Stomach (tissue), 9 donors: ENCODE data around the gene CYP3A7. TPM values are rescaled to one million over a fixed set of nuclear protein-coding genes. Genes with fewer than 3 reads are reported as not detected.

ENCODE experiments used
- DNase-seq, 2 donors: peaks; one replicate each; pipeline versions ENCODE4 v3.0.0 to v3.0.0-alpha.2; 2013 to 2019
- H3K27ac ChIP-seq, 5 donors: fragments of 200-600 bp in 4 of 5; sonication (generic) in 4 of 5; one replicate each; pipeline ENCODE4 v1.5.1; 2013 to 2019; ENCODE audit warnings: mild to moderate bottlenecking in 1 of 5, moderate library complexity in 1 of 5
- H3K27me3 ChIP-seq, 3 donors: fragments of 200-600 bp; sonication (generic); one replicate each; pipeline ENCODE4 v1.5.1; 2017 to 2019; ENCODE audit warnings: mixed run types in 1 of 3
- H3K36me3 ChIP-seq, 4 donors: fragments of 200-600 bp; sonication (generic); 1 replicate in 3 of 4; 2 replicates in 1 of 4; pipeline ENCODE4 v1.5.1; 2016 to 2019
- H3K4me1 ChIP-seq, 4 donors: fragments of 200-600 bp; sonication (generic); one replicate each; pipeline ENCODE4 v1.5.1; 2016 to 2019
- H3K4me3 ChIP-seq, 4 donors: fragments of 200-600 bp; sonication (generic) in 3 of 4; one replicate each; pipeline ENCODE4 v1.5.1; 2016 to 2019; ENCODE audit warnings: mild to moderate bottlenecking in 1 of 4
- H3K9me3 ChIP-seq, 4 donors: fragments of 200-600 bp; sonication (generic); one replicate each; pipeline ENCODE4 v1.5.1; 2016 to 2019
- CTCF ChIP-seq, 7 experiments: fragments of 450-650 bp in 4 of 7; fragments of 200-600 bp in 3 of 7; sonication (generic) in 3 of 7; IDR thresholded peaks; one replicate each; pipeline ENCODE4 v1.5.1; 2016 to 2019; ENCODE audit warnings: antibody characterized with exemption in 7 of 7, control low read depth in 2 of 7, mild to moderate bottlenecking in 1 of 7
- EP300 ChIP-seq: sonication (generic); formaldehyde crosslinking; IDR thresholded peaks from one replicate; pipeline ENCODE4 v1.6.1; 2017; ENCODE audit warnings: antibody characterized with exemption
- POLR2A ChIP-seq, 4 donors: fragments of 450-650 bp; IDR thresholded peaks; one replicate each; pipeline ENCODE4 v1.6.1; 2016; ENCODE audit warnings: antibody characterized with exemption in 4 of 4, control low read depth in 2 of 4, mild to moderate bottlenecking in 1 of 4, moderate library complexity in 1 of 4
- POLR2AphosphoS5 ChIP-seq, 3 donors: sonication (generic); formaldehyde crosslinking; IDR thresholded peaks; one replicate each; pipeline ENCODE4 v1.6.1; 2016; ENCODE audit warnings: antibody characterized with exemption in 3 of 3
- WGBS, 5 donors: extraction: QIAGEN DNeasy Blood & Tissue Kit in 3 of 5; methylation state at CpG; one replicate each; pipeline versions ENCODE4 v1.1.5 to v1.1.7; 2013 to 2018; 5-methylcytosine and 5-hydroxymethylcytosine counted together
- intact Hi-C: fragments of 100-400 bp; cut with DNase I; formaldehyde crosslinking; loops from one replicate; pipeline ENCODE4 v1.15.1; 2023; ENCODE audit warnings: low total_unique reads
- polyA plus RNA-seq, 3 donors: library from polyadenylated mRNA; stranded (reverse); fragments of 200-250 nt; gene quantifications; one replicate each; pipeline ENCODE4 v1.2.3, GENCODE V29; 2013
- total RNA-seq, 5 donors: library from RNA; depleted of rRNA; stranded (reverse); fragments of >200 nt; gene quantifications; one replicate each; pipeline versions ENCODE4 v1.1.0 to v1.2.3, GENCODE V29; 2014 to 2016
- donor health status: healthy with polysubstance abuse.
- donor health status: Bipolar disorder and iron deficiency.
- donor health status: healthy.

The CYP3A7 gene
- total and polyA plus RNA-seq, 8 donors = not detected

GRCh38 chr7:99677013-99677647 is 57.9 kb downstream of the CYP3A7 start:
- Histone ChIP-seq H3K27ac (peak overlapping the region in 2 of 5 donors; percentile 75 to 78), H3K9me3 (peaks cover 0 to 4% (median 3%) of the 10 kb centered on the region in 4 donors), H3K36me3 (peaks cover 0 to 43% (median 28%) of the 10 kb centered on the region in 4 donors), H3K27me3 (no peaks in the 10 kb centered on the region), H3K4me1 (peaks cover 0 to 20% (median 0%) of the 10 kb centered on the region in 4 donors), H3K4me3 (peak overlapping the region in 3 of 4 donors; percentile 33 to 45 (median 39))
- intact Hi-C loops = no loop called here
- DNase-seq = no peak
- TF ChIP-seq POLR2A (IDR thresholded peaks at IDR 0.05) = no peak
- no peak for TF ChIP-seq EP300
- TF ChIP-seq POLR2AphosphoS5 (IDR thresholded peaks at IDR 0.05) = no peak
- TF ChIP-seq CTCF (IDR thresholded peaks at IDR 0.05) = no peak
- 61 to 70% (median 62%) methylated on average over 4 of the region's 4 CpGs for WGBS, 5 donors

GRCh38 chr7:99674995-99675742 is 59.8 kb downstream of the CYP3A7 start:
- Histone ChIP-seq H3K27me3 (no peaks in the 10 kb centered on the region), H3K4me1 (peaks cover 0 to 20% (median 0%) of the 10 kb centered on the region in 4 donors), H3K4me3 (no peak overlapping the region), H3K36me3 (peaks cover 0 to 61% (median 47%) of the 10 kb centered on the region in 4 donors), H3K9me3 (no peaks in the 10 kb centered on the region), H3K27ac (no peak overlapping the region)
- intact Hi-C loops = no loop called here
- TF ChIP-seq EP300 (no peak), POLR2A (IDR thresholded peaks at IDR 0.05) (no peak), CTCF (IDR thresholded peaks at IDR 0.05) (no peak), POLR2AphosphoS5 (IDR thresholded peaks at IDR 0.05) (no peak)
- DNase-seq = no peak
- 73 to 86% (median 79%) methylated on average over 2 of the region's 2 CpGs for WGBS, 5 donors

GRCh38 chr7:99672573-99672972 is 62.4 kb downstream of the CYP3A7 start:
- no peaks in the 10 kb centered on the region for H3K27me3 ChIP-seq
- no peaks in the 10 kb centered on the region for H3K9me3 ChIP-seq
- WGBS, 5 donors = 75 to 88% (median 79%) methylated on average over 7 of the region's 7 CpGs
- H3K4me1 ChIP-seq = peaks cover 0 to 10% (median 0%) of the 10 kb centered on the region in 4 donors
- peaks cover under 1 to 82% (median 67%) of the 10 kb centered on the region in 4 donors for H3K36me3 ChIP-seq
- intact Hi-C loops = no loop called here
- no peak overlapping the region for H3K27ac ChIP-seq
- DNase-seq = no peak
- no peak for TF ChIP-seq CTCF (IDR thresholded peaks at IDR 0.05)
- TF ChIP-seq EP300 = no peak
- no peak for TF ChIP-seq POLR2A (IDR thresholded peaks at IDR 0.05)
- no peak for TF ChIP-seq POLR2AphosphoS5 (IDR thresholded peaks at IDR 0.05)
- no peak overlapping the region for H3K4me3 ChIP-seq

GRCh38 chr7:99669782-99670181 is 65.2 kb downstream of the CYP3A7 start:
- Histone ChIP-seq H3K4me1 (no peaks in the 10 kb centered on the region), H3K27ac (no peak overlapping the region), H3K36me3 (peaks cover 10 to 98% (median 81%) of the 10 kb centered on the region in 4 donors), H3K9me3 (no peaks in the 10 kb centered on the region), H3K27me3 (no peaks in the 10 kb centered on the region), H3K4me3 (no peak overlapping the region)
- intact Hi-C loops = no loop called here
- WGBS, 5 donors = 88 to 97% (median 94%) methylated on average over 3 of the region's 3 CpGs
- no peak for TF ChIP-seq CTCF (IDR thresholded peaks at IDR 0.05)
- TF ChIP-seq EP300 = no peak
- no peak for DNase-seq
